WTC11 (cell line): Measurements from ENCODE around the gene TSEN2. TPM values are rescaled to one million over a fixed set of nuclear protein-coding genes. Genes with fewer than 3 reads are reported as not detected.

Source experiments
- ATAC-seq: fragments of 200-7000 bp; cut with Tn5 transposase; 2 replicates; pipeline ENCODE4 v1.10.0; 2021; ENCODE audit warnings: mild to moderate bottlenecking, moderate library complexity
- CTCF ChIA-PET: fragments of 300-600 bp; sonication (Branson Sonifier 250); formaldehyde crosslinking; loops from one replicate; lab custom pipeline; 2021; ENCODE audit warnings: antibody characterized with exemption; lab: Charles Lee
- POLR2A ChIA-PET: fragments of 350-600 bp; sonication (Branson Sonifier 250); formaldehyde crosslinking; loops from one replicate; lab custom pipeline; 2021; ENCODE audit warnings: antibody characterized with exemption; lab: Charles Lee
- DNase-seq: peaks from one replicate; pipeline ENCODE4 v3.0.0; 2021; ENCODE audit warnings: low spot score
- H3K27ac Mint-ChIP-seq: 2 replicates; pipeline ENCODE4 v1.8.0; 2021; ENCODE audit warnings: mixed read lengths
- H3K27me3 Mint-ChIP-seq: 2 replicates; pipeline ENCODE4 v1.8.0; 2021; ENCODE audit warnings: low read depth, mild to moderate bottlenecking, moderate library complexity, mixed read lengths
- H3K36me3 Mint-ChIP-seq: 2 replicates; pipeline ENCODE4 v1.8.0; 2021; ENCODE audit warnings: mixed read lengths
- H3K4me1 Mint-ChIP-seq: 2 replicates; pipeline ENCODE4 v1.8.0; 2022; ENCODE audit warnings: mixed read lengths
- H3K4me3 Mint-ChIP-seq: 2 replicates; pipeline ENCODE4 v1.8.0; 2021; ENCODE audit warnings: mild to moderate bottlenecking, moderate library complexity, mixed read lengths
- H3K9me3 Mint-ChIP-seq: 2 replicates; pipeline ENCODE4 v1.8.0; 2021; ENCODE audit warnings: mixed read lengths
- ATF1 ChIP-seq: sonication (generic); formaldehyde crosslinking; IDR thresholded peaks from 2 replicates; pipeline ENCODE4 v1.8.1; 2023; ENCODE audit warnings: mild to moderate bottlenecking, moderate library complexity, missing genetic modification reagents
- EMX1 ChIP-seq: fragments of 250-450 bp; sonication (Bioruptor Pico); IDR thresholded peaks from 2 replicates; pipeline ENCODE4 v1.8.0; 2021; ENCODE audit warnings: mild to moderate bottlenecking
- FOXP1 ChIP-seq: sonication (generic); formaldehyde crosslinking; IDR thresholded peaks from 2 replicates; pipeline ENCODE4 v1.8.0; 2022; ENCODE audit warnings: missing genetic modification reagents, mild to moderate bottlenecking, moderate library complexity, borderline replicate concordance
- GTF2I ChIP-seq: fragments of 250-450 bp; sonication (Bioruptor Pico); conservative IDR thresholded peaks from 2 replicates; pipeline ENCODE4 v1.4.0; 2021; ENCODE audit warnings: mild to moderate bottlenecking
- NFATC4 ChIP-seq: fragments of 250-450 bp; sonication (Bioruptor Pico); IDR thresholded peaks from 2 replicates; pipeline ENCODE4 v1.9.0; 2021; ENCODE audit warnings: mild to moderate bottlenecking
- NFE2L1 ChIP-seq: sonication (generic); formaldehyde crosslinking; IDR thresholded peaks from 2 replicates; pipeline ENCODE4 v1.8.1; 2023; ENCODE audit warnings: missing genetic modification reagents
- NR1H2 ChIP-seq: sonication (generic); formaldehyde crosslinking; IDR thresholded peaks from 2 replicates; pipeline ENCODE4 v1.9.0; 2021; ENCODE audit warnings: mild to moderate bottlenecking, moderate library complexity, missing genetic modification reagents
- NR2C2 ChIP-seq: sonication (generic); formaldehyde crosslinking; IDR thresholded peaks from 2 replicates; pipeline ENCODE4 v1.8.0; 2022; ENCODE audit warnings: mild to moderate bottlenecking, missing genetic modification reagents
- PRRX2 ChIP-seq: fragments of 250-450 bp; sonication (Bioruptor Pico); IDR thresholded peaks from 2 replicates; pipeline ENCODE4 v1.8.0; 2021; ENCODE audit warnings: mild to moderate bottlenecking
- RELA ChIP-seq: sonication (generic); formaldehyde crosslinking; IDR thresholded peaks from 2 replicates; pipeline ENCODE4 v1.8.1; 2022; ENCODE audit warnings: missing genetic modification reagents, mild to moderate bottlenecking, borderline replicate concordance
- SMAD4 ChIP-seq: sonication (generic); formaldehyde crosslinking; IDR thresholded peaks from 2 replicates; pipeline ENCODE4 v1.8.0; 2022; ENCODE audit warnings: mild to moderate bottlenecking, missing genetic modification reagents
- SP1 ChIP-seq: sonication (generic); formaldehyde crosslinking; conservative IDR thresholded peaks from 2 replicates; pipeline ENCODE4 v1.8.1; 2022; ENCODE audit warnings: missing genetic modification reagents
- TP53 ChIP-seq: sonication (generic); formaldehyde crosslinking; IDR thresholded peaks from 2 replicates; pipeline ENCODE4 v1.8.1; 2023; ENCODE audit warnings: mild to moderate bottlenecking, missing genetic modification reagents
- ZNF416 ChIP-seq: fragments of 250-450 bp; sonication (Bioruptor Pico); IDR thresholded peaks from 2 replicates; pipeline ENCODE4 v1.9.0; 2021; ENCODE audit warnings: mild to moderate bottlenecking, inconsistent platforms
- total RNA-seq: library from RNA; stranded (reverse); gene quantifications from 3 replicates; pipeline ENCODE4 v1.2.3, GENCODE V29; 2021
- TF ChIP-seq, protein P1 (sequence below): sonication (generic); formaldehyde crosslinking; IDR thresholded peaks from 2 replicates; pipeline ENCODE4 v1.8.1; 2023; ENCODE audit warnings: mild to moderate bottlenecking, missing genetic modification reagents
- TF ChIP-seq, protein P2 (sequence below): sonication (generic); formaldehyde crosslinking; IDR thresholded peaks from 2 replicates; pipeline ENCODE4 v1.8.0; 2022; ENCODE audit warnings: mild to moderate bottlenecking, missing genetic modification reagents
- TF ChIP-seq, protein P3 (sequence below): sonication (generic); formaldehyde crosslinking; IDR thresholded peaks from 2 replicates; pipeline ENCODE4 v1.8.0; 2023; ENCODE audit warnings: mild to moderate bottlenecking, missing genetic modification reagents
- TF ChIP-seq, protein P4 (sequence below): sonication (generic); formaldehyde crosslinking; conservative IDR thresholded peaks from 2 replicates; pipeline ENCODE4 v1.8.1; 2023; ENCODE audit warnings: mild to moderate bottlenecking, low read depth, missing genetic modification reagents, moderate library complexity
- TF ChIP-seq, protein P5 (sequence below): sonication (generic); formaldehyde crosslinking; IDR thresholded peaks from 2 replicates; pipeline ENCODE4 v1.8.0; 2022; ENCODE audit warnings: mild to moderate bottlenecking, missing genetic modification reagents
- TF ChIP-seq, protein P6 (sequence below): fragments of 200-600 bp; IDR thresholded peaks from 2 replicates; pipeline ENCODE4 v1.8.0; 2022; ENCODE audit warnings: antibody characterized with exemption

TSEN2 gene
- total RNA-seq, 1 experiment from 2014 or later, result 21.1 TPM

DNA sequence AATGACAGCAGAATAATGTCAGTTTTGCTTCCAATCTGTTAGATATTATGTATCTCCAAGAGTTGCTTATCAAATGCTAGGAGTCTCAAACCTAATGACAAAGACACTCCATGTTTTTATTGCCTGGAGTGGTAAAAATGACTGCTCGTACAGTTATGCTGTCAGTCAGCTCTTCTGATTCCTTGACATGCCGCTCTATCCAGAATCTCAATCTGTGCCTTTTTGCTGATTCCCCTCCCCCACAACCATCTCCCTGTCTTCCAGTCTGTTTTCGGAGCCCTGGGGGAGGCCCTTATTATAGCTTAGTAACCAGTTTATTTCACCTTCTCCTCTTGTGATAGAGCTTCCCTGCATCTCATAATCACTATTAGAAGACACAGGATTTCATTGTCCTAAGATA lies 75.2 kb downstream of the TSEN2 start (continued):
- TF ChIP-seq, protein P1, sequence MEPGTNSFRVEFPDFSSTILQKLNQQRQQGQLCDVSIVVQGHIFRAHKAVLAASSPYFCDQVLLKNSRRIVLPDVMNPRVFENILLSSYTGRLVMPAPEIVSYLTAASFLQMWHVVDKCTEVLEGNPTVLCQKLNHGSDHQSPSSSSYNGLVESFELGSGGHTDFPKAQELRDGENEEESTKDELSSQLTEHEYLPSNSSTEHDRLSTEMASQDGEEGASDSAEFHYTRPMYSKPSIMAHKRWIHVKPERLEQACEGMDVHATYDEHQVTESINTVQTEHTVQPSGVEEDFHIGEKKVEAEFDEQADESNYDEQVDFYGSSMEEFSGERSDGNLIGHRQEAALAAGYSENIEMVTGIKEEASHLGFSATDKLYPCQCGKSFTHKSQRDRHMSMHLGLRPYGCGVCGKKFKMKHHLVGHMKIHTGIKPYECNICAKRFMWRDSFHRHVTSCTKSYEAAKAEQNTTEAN, result no peak
- TF ChIP-seq, protein P2, sequence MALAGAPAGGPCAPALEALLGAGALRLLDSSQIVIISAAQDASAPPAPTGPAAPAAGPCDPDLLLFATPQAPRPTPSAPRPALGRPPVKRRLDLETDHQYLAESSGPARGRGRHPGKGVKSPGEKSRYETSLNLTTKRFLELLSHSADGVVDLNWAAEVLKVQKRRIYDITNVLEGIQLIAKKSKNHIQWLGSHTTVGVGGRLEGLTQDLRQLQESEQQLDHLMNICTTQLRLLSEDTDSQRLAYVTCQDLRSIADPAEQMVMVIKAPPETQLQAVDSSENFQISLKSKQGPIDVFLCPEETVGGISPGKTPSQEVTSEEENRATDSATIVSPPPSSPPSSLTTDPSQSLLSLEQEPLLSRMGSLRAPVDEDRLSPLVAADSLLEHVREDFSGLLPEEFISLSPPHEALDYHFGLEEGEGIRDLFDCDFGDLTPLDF (CRISPR knock-in tag), result no peak
- TF ChIP-seq, protein P3, sequence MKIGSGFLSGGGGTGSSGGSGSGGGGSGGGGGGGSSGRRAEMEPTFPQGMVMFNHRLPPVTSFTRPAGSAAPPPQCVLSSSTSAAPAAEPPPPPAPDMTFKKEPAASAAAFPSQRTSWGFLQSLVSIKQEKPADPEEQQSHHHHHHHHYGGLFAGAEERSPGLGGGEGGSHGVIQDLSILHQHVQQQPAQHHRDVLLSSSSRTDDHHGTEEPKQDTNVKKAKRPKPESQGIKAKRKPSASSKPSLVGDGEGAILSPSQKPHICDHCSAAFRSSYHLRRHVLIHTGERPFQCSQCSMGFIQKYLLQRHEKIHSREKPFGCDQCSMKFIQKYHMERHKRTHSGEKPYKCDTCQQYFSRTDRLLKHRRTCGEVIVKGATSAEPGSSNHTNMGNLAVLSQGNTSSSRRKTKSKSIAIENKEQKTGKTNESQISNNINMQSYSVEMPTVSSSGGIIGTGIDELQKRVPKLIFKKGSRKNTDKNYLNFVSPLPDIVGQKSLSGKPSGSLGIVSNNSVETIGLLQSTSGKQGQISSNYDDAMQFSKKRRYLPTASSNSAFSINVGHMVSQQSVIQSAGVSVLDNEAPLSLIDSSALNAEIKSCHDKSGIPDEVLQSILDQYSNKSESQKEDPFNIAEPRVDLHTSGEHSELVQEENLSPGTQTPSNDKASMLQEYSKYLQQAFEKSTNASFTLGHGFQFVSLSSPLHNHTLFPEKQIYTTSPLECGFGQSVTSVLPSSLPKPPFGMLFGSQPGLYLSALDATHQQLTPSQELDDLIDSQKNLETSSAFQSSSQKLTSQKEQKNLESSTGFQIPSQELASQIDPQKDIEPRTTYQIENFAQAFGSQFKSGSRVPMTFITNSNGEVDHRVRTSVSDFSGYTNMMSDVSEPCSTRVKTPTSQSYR (CRISPR knock-in tag), result no peak
- TF ChIP-seq PRRX2 (CRISPR knock-in tag) (no peak), SMAD4 (CRISPR knock-in tag) (no peak), NFE2L1 (CRISPR knock-in tag) (no peak), ZNF416 (CRISPR knock-in tag) (no peak)
- TF ChIP-seq, protein P4, sequence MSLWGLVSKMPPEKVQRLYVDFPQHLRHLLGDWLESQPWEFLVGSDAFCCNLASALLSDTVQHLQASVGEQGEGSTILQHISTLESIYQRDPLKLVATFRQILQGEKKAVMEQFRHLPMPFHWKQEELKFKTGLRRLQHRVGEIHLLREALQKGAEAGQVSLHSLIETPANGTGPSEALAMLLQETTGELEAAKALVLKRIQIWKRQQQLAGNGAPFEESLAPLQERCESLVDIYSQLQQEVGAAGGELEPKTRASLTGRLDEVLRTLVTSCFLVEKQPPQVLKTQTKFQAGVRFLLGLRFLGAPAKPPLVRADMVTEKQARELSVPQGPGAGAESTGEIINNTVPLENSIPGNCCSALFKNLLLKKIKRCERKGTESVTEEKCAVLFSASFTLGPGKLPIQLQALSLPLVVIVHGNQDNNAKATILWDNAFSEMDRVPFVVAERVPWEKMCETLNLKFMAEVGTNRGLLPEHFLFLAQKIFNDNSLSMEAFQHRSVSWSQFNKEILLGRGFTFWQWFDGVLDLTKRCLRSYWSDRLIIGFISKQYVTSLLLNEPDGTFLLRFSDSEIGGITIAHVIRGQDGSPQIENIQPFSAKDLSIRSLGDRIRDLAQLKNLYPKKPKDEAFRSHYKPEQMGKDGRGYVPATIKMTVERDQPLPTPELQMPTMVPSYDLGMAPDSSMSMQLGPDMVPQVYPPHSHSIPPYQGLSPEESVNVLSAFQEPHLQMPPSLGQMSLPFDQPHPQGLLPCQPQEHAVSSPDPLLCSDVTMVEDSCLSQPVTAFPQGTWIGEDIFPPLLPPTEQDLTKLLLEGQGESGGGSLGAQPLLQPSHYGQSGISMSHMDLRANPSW (CRISPR knock-in tag), result no peak
- TF ChIP-seq, all 79 proteins: peak for 0

DNA sequence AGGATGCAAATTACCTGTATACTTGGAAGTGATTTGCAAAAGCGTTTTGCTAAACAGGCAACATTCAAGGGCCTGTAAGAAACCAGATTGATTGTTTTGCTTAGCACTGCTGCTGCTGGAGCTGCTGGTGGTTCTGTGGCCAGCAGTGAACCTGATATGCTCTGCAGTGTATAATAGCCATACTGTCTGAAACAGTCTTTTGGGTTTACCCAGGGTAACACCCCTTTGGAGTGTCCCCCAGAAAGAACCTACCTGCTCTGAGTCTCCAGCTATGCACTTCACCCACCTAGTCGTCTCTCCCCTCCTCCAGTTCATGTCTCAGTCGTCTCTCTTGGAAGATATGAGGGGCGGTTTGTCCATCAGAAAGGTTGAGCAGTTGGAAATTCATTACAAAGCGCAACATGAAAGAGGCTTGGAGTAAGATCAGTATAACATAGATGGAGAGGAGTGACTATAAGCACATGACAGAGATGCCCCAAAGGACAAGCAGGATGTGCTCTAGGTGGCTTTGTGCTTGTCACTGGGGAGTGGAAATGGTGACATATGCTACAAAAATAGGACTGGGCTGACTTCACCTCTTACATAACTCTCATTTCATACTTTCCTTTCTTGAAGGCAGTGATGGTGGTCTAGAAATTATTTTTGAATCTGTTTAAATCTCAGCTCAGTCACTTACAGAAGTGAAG lies 76.4 kb downstream of the TSEN2 start:
- TF ChIP-seq SP1 (CRISPR knock-in tag) (no peak), EMX1 (CRISPR knock-in tag) (no peak), FOXP1 (CRISPR knock-in tag) (no peak), TP53 (CRISPR knock-in tag) (no peak), GTF2I (no peak), NR1H2 (CRISPR knock-in tag) (no peak), RELA (CRISPR knock-in tag) (no peak), ATF1 (CRISPR knock-in tag) (no peak), NR2C2 (CRISPR knock-in tag) (no peak), NFATC4 (CRISPR knock-in tag) (no peak)
- TF ChIP-seq, protein P5, sequence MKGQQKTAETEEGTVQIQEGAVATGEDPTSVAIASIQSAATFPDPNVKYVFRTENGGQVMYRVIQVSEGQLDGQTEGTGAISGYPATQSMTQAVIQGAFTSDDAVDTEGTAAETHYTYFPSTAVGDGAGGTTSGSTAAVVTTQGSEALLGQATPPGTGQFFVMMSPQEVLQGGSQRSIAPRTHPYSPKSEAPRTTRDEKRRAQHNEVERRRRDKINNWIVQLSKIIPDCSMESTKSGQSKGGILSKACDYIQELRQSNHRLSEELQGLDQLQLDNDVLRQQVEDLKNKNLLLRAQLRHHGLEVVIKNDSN (CRISPR knock-in tag), result no peak
- TF ChIP-seq, protein P6, sequence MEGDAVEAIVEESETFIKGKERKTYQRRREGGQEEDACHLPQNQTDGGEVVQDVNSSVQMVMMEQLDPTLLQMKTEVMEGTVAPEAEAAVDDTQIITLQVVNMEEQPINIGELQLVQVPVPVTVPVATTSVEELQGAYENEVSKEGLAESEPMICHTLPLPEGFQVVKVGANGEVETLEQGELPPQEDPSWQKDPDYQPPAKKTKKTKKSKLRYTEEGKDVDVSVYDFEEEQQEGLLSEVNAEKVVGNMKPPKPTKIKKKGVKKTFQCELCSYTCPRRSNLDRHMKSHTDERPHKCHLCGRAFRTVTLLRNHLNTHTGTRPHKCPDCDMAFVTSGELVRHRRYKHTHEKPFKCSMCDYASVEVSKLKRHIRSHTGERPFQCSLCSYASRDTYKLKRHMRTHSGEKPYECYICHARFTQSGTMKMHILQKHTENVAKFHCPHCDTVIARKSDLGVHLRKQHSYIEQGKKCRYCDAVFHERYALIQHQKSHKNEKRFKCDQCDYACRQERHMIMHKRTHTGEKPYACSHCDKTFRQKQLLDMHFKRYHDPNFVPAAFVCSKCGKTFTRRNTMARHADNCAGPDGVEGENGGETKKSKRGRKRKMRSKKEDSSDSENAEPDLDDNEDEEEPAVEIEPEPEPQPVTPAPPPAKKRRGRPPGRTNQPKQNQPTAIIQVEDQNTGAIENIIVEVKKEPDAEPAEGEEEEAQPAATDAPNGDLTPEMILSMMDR, result no peak
- TF ChIP-seq, all 79 proteins: peak for 0
- no peaks in the 10 kb centered on the region for H3K9me3 Mint-ChIP-seq
- no peaks in the 10 kb centered on the region for H3K36me3 Mint-ChIP-seq
- DNase-seq, result no peak
- ChIA-PET CTCF (interaction anchor here (0.9 kb wide), 1 partner anchor 19 kb away, joined by 3 read pairs; no protein-coding TSS in a partner anchor), POLR2A (no interaction called here)
- no peak for ATAC-seq
- H3K27ac Mint-ChIP-seq, result peak overlapping the region; percentile 31
- H3K4me1 Mint-ChIP-seq, result peaks cover 58% of the 10 kb centered on the region
- no peak overlapping the region for H3K4me3 Mint-ChIP-seq
- H3K27me3 Mint-ChIP-seq, result peaks cover 3% of the 10 kb centered on the region
